Endothelial cell of umbilical vein (primary cell): ENCODE results near the gene OR10A2. TPM values are rescaled to one million over a fixed set of nuclear protein-coding genes. Genes with fewer than 3 reads are reported as not detected.

ENCODE experiments used
- BruUV-seq: library from RNA; stranded (reverse); fragments of 400-500 nt; replicated peaks from 2 replicates; lab custom pipeline; 2021; lab: Mats Ljungman, UMichigan
- CTCF ChIA-PET: fragments of 300-600, 350-600 bp; sonication (Branson Sonifier 250); formaldehyde crosslinking; loops from one replicate; lab custom pipeline; 2021; ENCODE audit warnings: antibody characterized with exemption, inconsistent platforms; lab: Charles Lee
- POLR2A ChIA-PET: fragments of 300-600, 350-600 bp; sonication (Branson Sonifier 250); formaldehyde crosslinking; loops from one replicate; lab custom pipeline; 2021; ENCODE audit warnings: antibody characterized with exemption, inconsistent platforms; lab: Charles Lee
- DNase-seq: peaks from one replicate; pipeline ENCODE4 v3.0.0-alpha.2; 2011; ENCODE audit warnings: low read depth, low spot score
- FAIRE-seq: peaks from 2 replicates; lab custom pipeline; 2011; peaks lifted over from hg19 to GRCh38; lab: Jason Lieb, UNC
- H2AFZ ChIP-seq: 2 replicates; pipeline ENCODE4 v1.6.0; 2012; ENCODE audit warnings: low read depth, low read length, control low read depth, inconsistent platforms
- H3K27ac ChIP-seq: 2 replicates; pipeline ENCODE4 v1.5.1; 2011; ENCODE audit warnings: low read depth, mild to moderate bottlenecking, control low read depth, low read length, moderate library complexity; ENCODE audit not compliant: insufficient read depth
- H3K27me3 ChIP-seq, 2 experiments: 2 replicates each; pipeline versions ENCODE4 v1.6.0 to v1.6.1; 2011; ENCODE audit warnings: low read length in 2 of 2, mixed read lengths in 1 of 2; ENCODE audit not compliant: control insufficient read depth in 2 of 2, insufficient read depth in 2 of 2
- H3K36me3 ChIP-seq, 2 experiments: 2 replicates in 1 of 2; 3 replicates in 1 of 2; pipeline ENCODE4 v1.5.1; 2011; ENCODE audit warnings: low read length in 2 of 2, mild to moderate bottlenecking in 1 of 2, moderate library complexity in 1 of 2; ENCODE audit not compliant: control insufficient read depth in 2 of 2, insufficient read depth in 2 of 2; ENCODE audit errors: extremely low read depth in 1 of 2
- H3K4me1 ChIP-seq: 3 replicates; pipeline ENCODE4 v1.5.1; 2011; ENCODE audit warnings: mild to moderate bottlenecking, low read length; ENCODE audit not compliant: control insufficient read depth, insufficient read depth; ENCODE audit errors: extremely low read depth
- H3K4me2 ChIP-seq: 2 replicates; pipeline ENCODE4 v1.6.1; 2011; ENCODE audit warnings: low read length, control low read depth, mixed read lengths; ENCODE audit not compliant: insufficient read depth
- H3K4me3 ChIP-seq, 3 experiments: fragments of 200-600 bp in 1 of 3; sonication (generic), shearing (Covaris generic) in 1 of 3; replicated peaks in 1 of 3; 2 replicates each; pipeline ENCODE4 v1.5.1; 2011 to 2016; ENCODE audit warnings: control low read depth in 3 of 3, low read length in 3 of 3, mild to moderate bottlenecking in 2 of 3, inconsistent platforms in 1 of 3, low read depth in 1 of 3, moderate library complexity in 1 of 3; ENCODE audit not compliant: insufficient read depth in 1 of 3
- H3K79me2 ChIP-seq: 2 replicates; pipeline ENCODE4 v1.6.0; 2012; ENCODE audit warnings: low read length, inconsistent platforms; ENCODE audit not compliant: control insufficient read depth, insufficient read depth
- H3K9ac ChIP-seq: replicated peaks from 2 replicates; pipeline ENCODE3; 2011; ENCODE audit warnings: low read length, control low read depth; ENCODE audit not compliant: insufficient read depth; ENCODE audit errors: extremely low read depth
- H3K9me1 ChIP-seq: replicated peaks from 3 replicates; pipeline ENCODE4 v1.6.0; 2011; ENCODE audit warnings: mild to moderate bottlenecking, low read length; ENCODE audit not compliant: control insufficient read depth, insufficient read depth; ENCODE audit errors: extremely low read depth
- H3K9me3 ChIP-seq: replicated peaks from 2 replicates; pipeline ENCODE4 v1.5.1; 2012; ENCODE audit warnings: low read length, inconsistent platforms; ENCODE audit not compliant: control insufficient read depth, insufficient read depth
- H4K20me1 ChIP-seq: replicated peaks from 2 replicates; pipeline ENCODE3; 2011; ENCODE audit warnings: mild to moderate bottlenecking, low read length; ENCODE audit not compliant: control insufficient read depth, insufficient read depth; ENCODE audit errors: extremely low read depth
- EZH2 ChIP-seq: IDR thresholded peaks from 2 replicates; pipeline ENCODE4 v1.6.1; 2012; ENCODE audit warnings: borderline replicate concordance, low read depth, mild to moderate bottlenecking, moderate library complexity, low read length, inconsistent platforms; ENCODE audit not compliant: severe bottlenecking
- FOS ChIP-seq: IDR thresholded peaks from 2 replicates; pipeline ENCODE4 v1.6.1; 2011; ENCODE audit warnings: mild to moderate bottlenecking, low read length, moderate library complexity, borderline replicate concordance; ENCODE audit not compliant: insufficient read depth
- GATA2 ChIP-seq: IDR thresholded peaks from 2 replicates; pipeline ENCODE4 v1.7.0; 2011; ENCODE audit warnings: low read depth, mild to moderate bottlenecking, moderate library complexity, mixed read lengths, low read length; ENCODE audit not compliant: insufficient read length, insufficient read depth
- JUN ChIP-seq: IDR thresholded peaks from 2 replicates; pipeline ENCODE4 v1.6.1; 2011; ENCODE audit warnings: borderline replicate concordance, low read depth; ENCODE audit not compliant: insufficient read length, insufficient read depth
- MYC ChIP-seq: IDR thresholded peaks from one replicate; pipeline ENCODE4 v1.6.1; 2011; ENCODE audit warnings: mild to moderate bottlenecking, low read depth, low read length
- POLR2A ChIP-seq: IDR thresholded peaks from 2 replicates; pipeline ENCODE4 v1.6.1; 2012; ENCODE audit warnings: low read depth, mild to moderate bottlenecking, control low read depth, low read length
- POLR2AphosphoS5 ChIP-seq: IDR thresholded peaks from 2 replicates; pipeline ENCODE4 v1.6.1; 2012; ENCODE audit warnings: low read depth, mild to moderate bottlenecking, control low read depth, low read length, moderate library complexity; ENCODE audit not compliant: insufficient read depth
- dilution Hi-C: fragments of 300-500 bp; cut with MboI; formaldehyde crosslinking; loops from one replicate; pipeline ENCODE4 v1.15.0; 2019; ENCODE audit warnings: low sequenced_read_pairs; ENCODE audit not compliant: extremely low pct_ligation_motif_present
- intact Hi-C: fragments of 100-400 bp; cut with micrococcal nuclease; formaldehyde crosslinking; loops from one replicate; pipeline ENCODE4 v1.10.0; 2022
- polyA plus RNA-seq, 4 experiments: library from polyadenylated mRNA; depleted of rRNA in 3 of 4; stranded (reverse) in 3 of 4; unstranded in 1 of 4; fragments of >200 nt; gene quantifications; 2 replicates each; pipeline versions ENCODE4 v1.2.1 to v1.2.3, GENCODE V29; 2011 to 2012; ENCODE audit warnings: missing spikeins in 1 of 4
- total RNA-seq: library from RNA; stranded (reverse); gene quantifications from 2 replicates; pipeline ENCODE4 v1.2.3, GENCODE V29; 2021
- TF ChIP-seq, protein P1 (sequence below), 2 donors: IDR thresholded peaks; 1 replicate in 1 of 2; 2 replicates in 1 of 2; pipeline ENCODE4 v1.5.1; 2011; ENCODE audit warnings: low read length in 2 of 2, mild to moderate bottlenecking in 2 of 2, moderate library complexity in 2 of 2, control low read depth in 1 of 2, inconsistent platforms in 1 of 2, low read depth in 1 of 2; ENCODE audit not compliant: insufficient read depth in 1 of 2; ENCODE audit errors: extremely low read depth in 1 of 2
- TF ChIP-seq, protein P2 (sequence below): IDR thresholded peaks from 2 replicates; pipeline ENCODE4 v1.6.1; 2011; ENCODE audit not compliant: insufficient read depth, insufficient read length

OR10A2 gene
- total and polyA plus RNA-seq, 2 donors (not counting 3 experiments of a cell fraction or from before 2014, with no cell fraction given), result not detected

DNA sequence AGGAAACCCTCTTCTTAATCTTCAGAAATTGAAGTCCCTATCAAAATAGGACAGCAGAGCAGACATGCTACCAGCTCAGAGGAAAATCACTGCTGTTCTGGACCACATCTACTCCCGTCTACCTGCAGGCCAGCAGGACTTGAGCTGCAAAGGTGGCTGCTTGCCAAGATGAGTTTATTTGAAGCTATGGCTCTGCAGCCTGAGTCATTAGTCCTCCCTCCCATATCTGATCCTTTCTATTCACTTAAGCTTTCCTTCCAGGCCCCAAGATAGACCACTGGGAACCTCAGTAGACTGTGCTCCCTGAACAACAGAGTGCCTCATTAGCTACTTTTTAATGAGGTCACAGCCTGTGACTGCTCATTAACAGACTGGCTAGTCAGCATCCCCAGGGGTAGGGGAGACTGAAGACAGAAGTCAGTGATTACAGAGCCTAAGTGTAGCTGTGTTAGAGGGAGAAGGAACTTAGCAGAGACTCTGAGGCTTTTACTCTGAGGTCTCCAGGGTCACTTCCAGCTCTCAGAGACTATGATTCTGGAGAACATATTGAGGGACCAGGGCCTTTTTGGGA, 6.8 kb upstream of the OR10A2 start:
- no peak for DNase-seq
- POLR2A ChIA-PET, result no interaction called here

More for the DNA sequence above, 6.8 kb upstream of the OR10A2 start:
- H3K9ac ChIP-seq, result no peak overlapping the region
- dilution Hi-C loops (no loop called here), intact Hi-C loops (no loop called here)
- no peaks in the 10 kb centered on the region for H3K9me1 ChIP-seq
- H3K4me1 ChIP-seq, result no peaks in the 10 kb centered on the region
- CTCF ChIA-PET, result interaction anchor here (0.9 to 1.2 kb wide), 2 partner anchors 20 to 43 kb away, joined by 3 read pairs; partner anchors contain the start of gene OR10A4
- H3K9me3 ChIP-seq, result no peaks in the 10 kb centered on the region
- H3K4me2 ChIP-seq, result no peak overlapping the region
- no peaks in the 10 kb centered on the region for H3K36me3 ChIP-seq
- H4K20me1 ChIP-seq, result no peaks in the 10 kb centered on the region
- H3K27me3 ChIP-seq, result no peaks in the 10 kb centered on the region
- FAIRE-seq, result no peak
- H3K4me3 ChIP-seq, result no peak overlapping the region
- TF ChIP-seq POLR2AphosphoS5, result no peak
- no peak for TF ChIP-seq FOS
- TF ChIP-seq EZH2, result no peak
- TF ChIP-seq, protein P1, sequence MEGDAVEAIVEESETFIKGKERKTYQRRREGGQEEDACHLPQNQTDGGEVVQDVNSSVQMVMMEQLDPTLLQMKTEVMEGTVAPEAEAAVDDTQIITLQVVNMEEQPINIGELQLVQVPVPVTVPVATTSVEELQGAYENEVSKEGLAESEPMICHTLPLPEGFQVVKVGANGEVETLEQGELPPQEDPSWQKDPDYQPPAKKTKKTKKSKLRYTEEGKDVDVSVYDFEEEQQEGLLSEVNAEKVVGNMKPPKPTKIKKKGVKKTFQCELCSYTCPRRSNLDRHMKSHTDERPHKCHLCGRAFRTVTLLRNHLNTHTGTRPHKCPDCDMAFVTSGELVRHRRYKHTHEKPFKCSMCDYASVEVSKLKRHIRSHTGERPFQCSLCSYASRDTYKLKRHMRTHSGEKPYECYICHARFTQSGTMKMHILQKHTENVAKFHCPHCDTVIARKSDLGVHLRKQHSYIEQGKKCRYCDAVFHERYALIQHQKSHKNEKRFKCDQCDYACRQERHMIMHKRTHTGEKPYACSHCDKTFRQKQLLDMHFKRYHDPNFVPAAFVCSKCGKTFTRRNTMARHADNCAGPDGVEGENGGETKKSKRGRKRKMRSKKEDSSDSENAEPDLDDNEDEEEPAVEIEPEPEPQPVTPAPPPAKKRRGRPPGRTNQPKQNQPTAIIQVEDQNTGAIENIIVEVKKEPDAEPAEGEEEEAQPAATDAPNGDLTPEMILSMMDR (IDR thresholded peaks at IDR 0.05; ENCODE audit: extremely low read depth in 1 of 2, insufficient read depth in 1 of 2, low read depth in 1 of 2, low read length in 2 of 2), result no peak
- TF ChIP-seq JUN, result no peak
- no peak for TF ChIP-seq GATA2
- no peak for TF ChIP-seq MYC
- TF ChIP-seq, protein P2, sequence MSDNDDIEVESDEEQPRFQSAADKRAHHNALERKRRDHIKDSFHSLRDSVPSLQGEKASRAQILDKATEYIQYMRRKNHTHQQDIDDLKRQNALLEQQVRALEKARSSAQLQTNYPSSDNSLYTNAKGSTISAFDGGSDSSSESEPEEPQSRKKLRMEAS, result no peak
- TF ChIP-seq POLR2A, result no peak
- H3K27ac ChIP-seq, result no peak overlapping the region
- H3K79me2 ChIP-seq, result no peaks in the 10 kb centered on the region
- H2AFZ ChIP-seq, result no peak overlapping the region
- BruUV-seq, result no TSS peak
